HEK293T (cell line): ENCODE measurements around the gene MTX1.

ENCODE experiments used
- BHLHE40 ChIP-seq: fragments of 450-650 bp; IDR thresholded peaks from 2 replicates; pipeline ENCODE4 v1.6.1; 2016; ENCODE audit warnings: mild to moderate bottlenecking, moderate library complexity, borderline replicate concordance
- ELF4 ChIP-seq: fragments of 450-650 bp; IDR thresholded peaks from 2 replicates; pipeline ENCODE4 v1.6.1; 2017; ENCODE audit warnings: antibody characterized with exemption
- FOXM1 ChIP-seq: fragments of 450-650 bp; IDR thresholded peaks from 2 replicates; pipeline ENCODE4 v1.6.1; 2017; ENCODE audit warnings: mild to moderate bottlenecking, borderline replicate concordance
- HDGF ChIP-seq: fragments of 450-650 bp; IDR thresholded peaks from 2 replicates; pipeline ENCODE4 v1.6.1; 2017; ENCODE audit warnings: antibody characterized with exemption, borderline replicate concordance
- L3MBTL2 ChIP-seq: fragments of 450-650 bp; conservative IDR thresholded peaks from 2 replicates; pipeline ENCODE4 v1.6.1; 2016; ENCODE audit warnings: mild to moderate bottlenecking
- NFRKB ChIP-seq: fragments of 450-650 bp; IDR thresholded peaks from 2 replicates; pipeline ENCODE4 v1.6.1; 2016; ENCODE audit warnings: mild to moderate bottlenecking, moderate library complexity
- PKNOX1 ChIP-seq: fragments of 450-650 bp; IDR thresholded peaks from 2 replicates; pipeline ENCODE4 v1.6.1; 2016
- SUZ12 ChIP-seq: fragments of 450-650 bp; IDR thresholded peaks from 2 replicates; pipeline ENCODE4 v1.6.1; 2016; ENCODE audit warnings: mild to moderate bottlenecking

- TF ChIP-seq BHLHE40 (no peak), SUZ12 (no peak), PKNOX1 (no peak), HDGF (0 out of 2 replicates have a peak, but pooled peaks have one; percentile 19), ELF4 (no peak), FOXM1 (no peak), NFRKB (no peak), L3MBTL2 (no peak)
Measured at GRCh38 chr1:155256058-155256852, 47.8 kb downstream of the MTX1 start.
